KMS-11 (cell line): ENCODE results near the gene ANGEL1.

ENCODE experiments used
- H2AFZ ChIP-seq: fragments of 200-600 bp; sonication (generic); 2 replicates; pipeline ENCODE4 v1.6.1; 2016; ENCODE audit warnings: antibody characterized with exemption, mixed run types, low read depth
- H3K27ac ChIP-seq: fragments of 200-600 bp; sonication (generic); 2 replicates; pipeline ENCODE4 v1.6.1; 2016; ENCODE audit warnings: mild to moderate bottlenecking, mixed run types
- H3K27me3 ChIP-seq: fragments of 200-600 bp; sonication (generic); 2 replicates; pipeline ENCODE4 v1.6.1; 2017; ENCODE audit warnings: mild to moderate bottlenecking, low read depth, mixed run types, moderate library complexity; ENCODE audit not compliant: insufficient read depth
- H3K36me3 ChIP-seq: fragments of 200-600 bp; sonication (generic); 2 replicates; pipeline ENCODE4 v1.6.1; 2017; ENCODE audit warnings: mild to moderate bottlenecking, mixed run types; ENCODE audit not compliant: insufficient read depth
- H3K4me1 ChIP-seq: fragments of 200-600 bp; sonication (generic); 2 replicates; pipeline ENCODE4 v1.6.1; 2016; ENCODE audit warnings: mild to moderate bottlenecking, low read depth, mixed run types; ENCODE audit not compliant: poor library complexity, severe bottlenecking
- H3K4me2 ChIP-seq: fragments of 200-600 bp; sonication (generic); 2 replicates; pipeline ENCODE4 v1.7.0; 2016; ENCODE audit warnings: mild to moderate bottlenecking, mixed run types
- H3K4me3 ChIP-seq: fragments of 200-600 bp; sonication (generic); IDR thresholded peaks from 2 replicates; pipeline ENCODE4 v1.6.1; 2017; ENCODE audit warnings: low read depth, low read length, mixed read lengths; ENCODE audit not compliant: insufficient read depth
- H3K79me2 ChIP-seq: fragments of 200-600 bp; sonication (generic); 2 replicates; pipeline ENCODE4 v1.6.1; 2016; ENCODE audit warnings: low read depth, mixed run types; ENCODE audit not compliant: insufficient read depth
- H3K9ac ChIP-seq: fragments of 200-600 bp; sonication (generic); 2 replicates; pipeline ENCODE4 v1.6.1; 2016; ENCODE audit warnings: mild to moderate bottlenecking, mixed run types
- H4K20me1 ChIP-seq: fragments of 200-600 bp; sonication (generic); 2 replicates; pipeline ENCODE4 v1.6.1; 2016; ENCODE audit warnings: mild to moderate bottlenecking, mixed run types; ENCODE audit not compliant: insufficient read depth
- TF ChIP-seq, protein P1 (sequence below): fragments of 200-600 bp; sonication (generic); conservative IDR thresholded peaks from 2 replicates; pipeline ENCODE4 v1.6.1; 2017; ENCODE audit warnings: low read depth, mild to moderate bottlenecking, antibody characterized with exemption, low read length, moderate library complexity, mixed read lengths

ANGEL1 gene

GRCh38 chr14:76810525-76810924 is 2.2 kb downstream of the ANGEL1 start:
- Histone ChIP-seq H3K9ac (no peak overlapping the region; the same call in 1 of the 2 replicates), H3K4me2 (peak overlapping the region; percentile 48), H3K4me1 (peaks cover 11% of the 10 kb centered on the region), H3K27ac (no peak overlapping the region; the same call in 1 of the 2 replicates), H2AFZ (no peak overlapping the region), H3K79me2 (no peaks in the 10 kb centered on the region), H3K27me3 (no peaks in the 10 kb centered on the region), H4K20me1 (no peaks in the 10 kb centered on the region), H3K4me3 (no peak overlapping the region), H3K36me3 (no peaks in the 10 kb centered on the region)
- TF ChIP-seq, protein P1, sequence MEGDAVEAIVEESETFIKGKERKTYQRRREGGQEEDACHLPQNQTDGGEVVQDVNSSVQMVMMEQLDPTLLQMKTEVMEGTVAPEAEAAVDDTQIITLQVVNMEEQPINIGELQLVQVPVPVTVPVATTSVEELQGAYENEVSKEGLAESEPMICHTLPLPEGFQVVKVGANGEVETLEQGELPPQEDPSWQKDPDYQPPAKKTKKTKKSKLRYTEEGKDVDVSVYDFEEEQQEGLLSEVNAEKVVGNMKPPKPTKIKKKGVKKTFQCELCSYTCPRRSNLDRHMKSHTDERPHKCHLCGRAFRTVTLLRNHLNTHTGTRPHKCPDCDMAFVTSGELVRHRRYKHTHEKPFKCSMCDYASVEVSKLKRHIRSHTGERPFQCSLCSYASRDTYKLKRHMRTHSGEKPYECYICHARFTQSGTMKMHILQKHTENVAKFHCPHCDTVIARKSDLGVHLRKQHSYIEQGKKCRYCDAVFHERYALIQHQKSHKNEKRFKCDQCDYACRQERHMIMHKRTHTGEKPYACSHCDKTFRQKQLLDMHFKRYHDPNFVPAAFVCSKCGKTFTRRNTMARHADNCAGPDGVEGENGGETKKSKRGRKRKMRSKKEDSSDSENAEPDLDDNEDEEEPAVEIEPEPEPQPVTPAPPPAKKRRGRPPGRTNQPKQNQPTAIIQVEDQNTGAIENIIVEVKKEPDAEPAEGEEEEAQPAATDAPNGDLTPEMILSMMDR = no peak

- Histone ChIP-seq H3K9ac (no peak overlapping the region), H3K27me3 (no peaks in the 10 kb centered on the region), H3K79me2 (no peaks in the 10 kb centered on the region), H3K27ac (no peak overlapping the region), H3K4me2 (no peak overlapping the region), H3K4me1 (peaks cover 11% of the 10 kb centered on the region), H4K20me1 (no peaks in the 10 kb centered on the region), H3K36me3 (no peaks in the 10 kb centered on the region), H2AFZ (no peak overlapping the region), H3K4me3 (no peak overlapping the region)
- TF ChIP-seq, protein P1 = no peak
These were observed 3.7 kb downstream of the ANGEL1 start for GRCh38 chr14:76808990-76809389.

- Histone ChIP-seq H3K27me3 (no peaks in the 10 kb centered on the region), H3K79me2 (no peaks in the 10 kb centered on the region), H3K9ac (no peak overlapping the region), H3K4me3 (no peak overlapping the region), H3K4me2 (no peak overlapping the region), H2AFZ (no peak overlapping the region), H3K4me1 (peaks cover 7% of the 10 kb centered on the region), H3K36me3 (no peaks in the 10 kb centered on the region), H4K20me1 (no peaks in the 10 kb centered on the region), H3K27ac (no peak overlapping the region)
- TF ChIP-seq, protein P1 = no peak
These were observed 4.7 kb downstream of the ANGEL1 start for GRCh38 chr14:76808011-76808410.

- no peaks in the 10 kb centered on the region for H3K36me3 ChIP-seq
- H3K27ac ChIP-seq = no peak overlapping the region
- no peaks in the 10 kb centered on the region for H3K27me3 ChIP-seq
- no peak overlapping the region for H3K4me2 ChIP-seq
- H3K79me2 ChIP-seq = no peaks in the 10 kb centered on the region
- no peak overlapping the region for H2AFZ ChIP-seq
- no peak overlapping the region for H3K4me3 ChIP-seq
- TF ChIP-seq, protein P1 = no peak
- no peaks in the 10 kb centered on the region for H4K20me1 ChIP-seq
- H3K4me1 ChIP-seq = peaks cover 5% of the 10 kb centered on the region
- H3K9ac ChIP-seq = no peak overlapping the region
These were observed 6.2 kb downstream of the ANGEL1 start for GRCh38 chr14:76806446-76806845.

DNA sequence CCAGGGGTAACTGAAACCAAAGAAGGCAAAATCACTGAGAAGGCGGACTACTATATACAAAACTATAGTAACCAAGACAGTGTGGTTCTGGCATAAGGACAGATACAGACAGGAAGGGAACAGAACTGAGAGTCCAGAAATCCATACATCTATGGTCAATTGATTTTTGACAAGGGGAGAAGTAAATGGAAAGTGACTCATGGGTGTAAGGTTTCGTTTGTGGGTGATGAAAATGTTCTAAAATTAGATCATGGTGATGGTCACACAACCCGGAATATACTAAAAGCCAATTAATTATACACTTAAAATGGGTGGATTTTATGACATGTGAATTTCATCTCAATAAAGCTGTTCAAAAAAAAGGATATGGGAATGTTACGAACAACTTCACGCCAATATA is 18.7 kb downstream of the ANGEL1 start:
- Histone ChIP-seq H3K9ac (no peak overlapping the region), H2AFZ (no peak overlapping the region), H3K4me2 (no peak overlapping the region), H3K27me3 (no peaks in the 10 kb centered on the region), H3K36me3 (no peaks in the 10 kb centered on the region), H4K20me1 (no peaks in the 10 kb centered on the region), H3K4me1 (peaks cover 3% of the 10 kb centered on the region), H3K27ac (no peak overlapping the region), H3K4me3 (no peak overlapping the region), H3K79me2 (no peaks in the 10 kb centered on the region)
- TF ChIP-seq, protein P1 = no peak
